Adrenal gland (tissue), 5 donors: Measurements from ENCODE around the gene CDC14B.

Experiments used
- POLR2A ChIP-seq, 2 donors: fragments of 450-650 bp; IDR thresholded peaks; one replicate each; pipeline ENCODE4 v1.6.1; 2017; ENCODE audit warnings: antibody characterized with exemption in 2 of 2, mild to moderate bottlenecking in 2 of 2, moderate library complexity in 1 of 2
- TF ChIP-seq, protein P1 (sequence below), 6 experiments: fragments of 450-650 bp in 4 of 6; fragments of 200-600 bp in 2 of 6; sonication (generic) in 1 of 6; IDR thresholded peaks; 1 replicate in 5 of 6; 2 replicates in 1 of 6; pipeline versions ENCODE4 v1.5.1 to v1.8.0; 2016 to 2021; ENCODE audit warnings: antibody characterized with exemption in 6 of 6, mild to moderate bottlenecking in 2 of 6, moderate library complexity in 1 of 6
- donor health status: DM: no; HTN: no; CAD: no.

DNA sequence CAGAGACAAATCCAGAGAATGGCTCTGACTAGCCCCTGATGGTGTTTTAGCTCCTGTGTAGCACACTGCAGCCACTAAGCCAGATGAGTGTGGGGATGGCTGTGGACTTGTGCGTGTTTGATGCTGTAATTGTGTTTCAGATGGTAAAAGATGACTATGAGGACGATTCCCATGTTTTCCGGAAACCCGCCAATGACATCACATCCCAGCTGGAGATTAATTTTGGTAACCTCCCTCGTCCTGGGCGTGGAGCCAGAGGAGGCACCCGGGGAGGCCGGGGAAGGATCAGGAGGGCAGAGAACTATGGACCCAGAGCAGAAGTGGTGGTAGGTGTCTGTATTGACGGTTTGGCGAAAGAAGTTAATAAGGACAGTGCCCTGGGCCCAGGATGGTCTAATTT is 131.7 kb downstream of the CDC14B start:
- TF ChIP-seq, protein P1, sequence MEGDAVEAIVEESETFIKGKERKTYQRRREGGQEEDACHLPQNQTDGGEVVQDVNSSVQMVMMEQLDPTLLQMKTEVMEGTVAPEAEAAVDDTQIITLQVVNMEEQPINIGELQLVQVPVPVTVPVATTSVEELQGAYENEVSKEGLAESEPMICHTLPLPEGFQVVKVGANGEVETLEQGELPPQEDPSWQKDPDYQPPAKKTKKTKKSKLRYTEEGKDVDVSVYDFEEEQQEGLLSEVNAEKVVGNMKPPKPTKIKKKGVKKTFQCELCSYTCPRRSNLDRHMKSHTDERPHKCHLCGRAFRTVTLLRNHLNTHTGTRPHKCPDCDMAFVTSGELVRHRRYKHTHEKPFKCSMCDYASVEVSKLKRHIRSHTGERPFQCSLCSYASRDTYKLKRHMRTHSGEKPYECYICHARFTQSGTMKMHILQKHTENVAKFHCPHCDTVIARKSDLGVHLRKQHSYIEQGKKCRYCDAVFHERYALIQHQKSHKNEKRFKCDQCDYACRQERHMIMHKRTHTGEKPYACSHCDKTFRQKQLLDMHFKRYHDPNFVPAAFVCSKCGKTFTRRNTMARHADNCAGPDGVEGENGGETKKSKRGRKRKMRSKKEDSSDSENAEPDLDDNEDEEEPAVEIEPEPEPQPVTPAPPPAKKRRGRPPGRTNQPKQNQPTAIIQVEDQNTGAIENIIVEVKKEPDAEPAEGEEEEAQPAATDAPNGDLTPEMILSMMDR (IDR thresholded peaks at IDR 0.05): no peak
- no peak for TF ChIP-seq POLR2A (IDR thresholded peaks at IDR 0.05)
